HG03103 (cell line): Measurements from ENCODE around the gene DUSP2.

Experiments used
- ATAC-seq: cut with Tn5 transposase; IDR thresholded peaks from one replicate; pipeline ENCODE4 v1.9.1; 2021; ENCODE audit warnings: low read depth; ENCODE audit not compliant: unreplicated experiment

DUSP2 gene

DNA sequence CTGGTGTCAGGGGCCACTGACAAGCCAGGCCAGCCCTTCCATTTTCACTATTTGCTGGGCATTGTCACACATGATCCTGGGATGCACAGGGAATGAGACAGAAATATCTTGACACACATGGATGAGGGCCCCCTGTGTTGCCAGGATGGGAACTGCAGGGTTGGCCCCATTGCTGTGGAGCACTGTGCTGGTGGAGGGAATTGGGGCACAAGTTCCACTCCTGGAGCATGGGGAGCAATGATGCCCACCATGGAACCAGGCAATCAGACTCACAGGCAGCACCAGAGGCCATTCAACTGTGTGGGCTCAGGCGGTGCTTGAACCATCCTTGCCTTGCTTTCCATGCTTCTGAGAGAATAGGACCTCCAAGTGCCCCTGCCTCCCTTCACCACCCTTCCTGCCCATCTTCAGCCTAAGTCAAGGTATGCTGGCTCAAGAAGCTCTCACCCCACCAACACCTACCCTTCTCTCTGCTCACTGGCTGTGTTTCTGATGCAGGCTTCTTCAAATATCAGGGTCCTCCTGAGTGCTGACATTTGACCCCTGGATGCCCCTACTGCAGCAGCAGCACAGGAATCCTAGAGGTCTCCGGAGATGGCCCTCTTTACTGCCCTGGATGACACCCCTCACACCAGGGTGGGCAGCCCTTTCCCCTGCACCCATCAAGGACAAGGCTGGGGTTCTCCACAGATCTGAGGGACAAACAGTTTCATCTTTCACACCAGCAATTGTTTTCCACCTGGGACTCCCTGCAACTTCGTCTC, 39.9 kb downstream of the DUSP2 start:
- no peak for ATAC-seq

DNA sequence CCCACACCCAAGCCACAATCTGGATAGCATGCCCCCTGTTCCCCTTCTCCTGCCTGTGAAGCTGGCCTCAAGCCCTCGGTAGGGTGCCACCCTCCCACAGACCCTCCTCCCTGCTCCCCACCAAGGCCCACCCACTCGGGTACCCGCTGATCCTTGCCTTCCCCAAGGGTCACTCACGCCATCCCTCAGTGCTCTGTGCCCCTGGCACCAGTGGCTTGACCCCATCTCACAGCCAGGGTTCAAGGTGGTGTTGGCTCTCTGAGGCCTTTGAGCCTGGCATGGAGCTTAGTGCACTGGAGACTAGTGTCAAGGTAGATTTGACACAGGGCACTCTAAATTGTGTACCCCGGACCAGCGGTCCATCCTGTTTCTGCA, 40.8 kb downstream of the DUSP2 start:
- no peak for ATAC-seq

GRCh38 chr2:96103761-96104486, 41.3 kb downstream of the DUSP2 start:
- ATAC-seq, result no peak

DNA sequence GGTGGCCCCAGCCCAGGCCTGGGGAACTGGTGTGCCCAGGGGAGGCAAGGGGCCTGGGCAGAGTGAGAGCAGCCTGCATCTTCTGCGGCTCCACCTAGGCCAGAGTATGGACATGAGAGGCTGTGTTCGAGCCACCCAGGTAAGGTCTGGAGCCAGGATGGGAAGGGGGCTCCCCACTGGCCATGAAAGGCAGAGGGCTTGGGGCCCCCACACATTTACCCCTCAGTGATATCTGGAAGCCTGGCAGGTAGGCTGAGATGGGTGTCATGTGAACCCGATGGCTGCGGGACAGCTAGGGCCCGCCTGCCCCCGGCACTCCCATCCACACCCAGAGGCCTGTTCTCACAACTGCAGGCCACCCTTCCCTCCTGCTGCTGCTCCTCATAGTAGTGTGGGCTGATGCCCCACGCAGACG, 42.0 kb downstream of the DUSP2 start:
- no peak for ATAC-seq

- no peak for ATAC-seq
These were observed 42.5 kb downstream of the DUSP2 start for GRCh38 chr2:96102596-96103186.

DNA sequence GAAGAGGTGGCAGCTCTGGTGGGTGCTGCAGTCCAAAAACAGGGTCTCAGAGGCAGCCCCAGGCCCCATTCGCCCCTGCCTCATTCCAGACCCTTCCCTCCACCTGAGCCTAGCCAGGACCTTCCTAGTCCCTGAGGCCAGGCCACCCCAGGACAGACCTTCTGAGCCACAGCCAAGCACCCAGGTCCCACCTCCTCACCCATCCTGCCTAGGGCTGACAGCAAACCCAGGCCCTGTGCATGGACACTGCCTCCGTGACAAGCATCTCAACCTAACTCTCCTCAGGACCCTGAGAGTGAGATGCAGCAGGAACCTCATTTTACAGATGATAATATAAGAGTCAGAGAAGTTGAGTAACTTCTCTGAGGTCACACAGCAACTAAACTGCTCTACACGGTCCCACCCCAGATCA, 44.3 kb downstream of the DUSP2 start:
- no peak for ATAC-seq

DNA sequence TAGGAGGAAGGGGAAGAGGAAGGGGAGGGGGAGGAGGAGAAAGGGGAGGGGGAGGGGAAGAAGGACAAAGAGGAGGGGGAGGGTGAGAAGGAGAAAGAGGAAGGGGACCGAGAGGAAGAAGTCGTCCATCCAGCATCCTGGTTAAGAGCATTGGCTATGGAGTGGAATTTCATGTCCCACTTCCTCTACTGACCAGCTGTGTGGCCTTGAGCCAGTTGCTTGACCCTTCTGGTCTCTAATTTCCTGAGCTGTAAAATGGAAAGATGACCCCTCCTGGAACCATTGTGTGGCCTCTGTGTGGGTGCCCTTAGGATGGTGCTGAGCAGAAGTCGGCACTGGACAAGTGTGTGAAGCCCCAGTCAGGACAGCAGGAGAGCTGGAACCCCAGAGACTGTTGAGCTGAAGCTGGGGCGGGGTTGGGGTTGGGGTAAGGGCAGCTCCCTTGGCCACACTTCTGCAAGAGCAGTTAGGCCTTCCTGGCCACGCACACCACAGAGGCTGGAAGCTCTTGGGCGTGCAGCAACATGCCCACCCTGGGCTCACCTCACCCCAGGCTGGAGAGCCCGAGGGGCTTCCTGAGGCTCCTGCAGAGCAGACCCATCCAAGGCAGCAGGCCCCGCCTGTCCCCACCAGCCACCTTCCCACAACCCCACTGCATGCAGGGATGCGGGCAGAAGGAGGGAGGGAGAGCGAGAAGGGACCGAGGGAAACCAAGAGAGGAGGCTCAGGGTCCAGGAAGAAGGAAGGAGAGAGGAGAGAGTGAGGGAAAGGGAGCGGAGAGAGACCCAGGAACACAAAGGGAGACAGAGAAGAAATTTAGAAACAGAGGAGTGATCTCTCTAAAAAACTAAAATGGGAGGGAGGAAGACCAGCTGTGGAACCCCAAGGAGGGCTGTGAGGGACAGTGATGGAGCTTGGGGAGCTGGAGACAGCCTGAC, 45.1 kb downstream of the DUSP2 start:
- ATAC-seq, result no peak

GRCh38 chr2:96098900-96099590, 46.2 kb downstream of the DUSP2 start:
- no peak for ATAC-seq

DNA sequence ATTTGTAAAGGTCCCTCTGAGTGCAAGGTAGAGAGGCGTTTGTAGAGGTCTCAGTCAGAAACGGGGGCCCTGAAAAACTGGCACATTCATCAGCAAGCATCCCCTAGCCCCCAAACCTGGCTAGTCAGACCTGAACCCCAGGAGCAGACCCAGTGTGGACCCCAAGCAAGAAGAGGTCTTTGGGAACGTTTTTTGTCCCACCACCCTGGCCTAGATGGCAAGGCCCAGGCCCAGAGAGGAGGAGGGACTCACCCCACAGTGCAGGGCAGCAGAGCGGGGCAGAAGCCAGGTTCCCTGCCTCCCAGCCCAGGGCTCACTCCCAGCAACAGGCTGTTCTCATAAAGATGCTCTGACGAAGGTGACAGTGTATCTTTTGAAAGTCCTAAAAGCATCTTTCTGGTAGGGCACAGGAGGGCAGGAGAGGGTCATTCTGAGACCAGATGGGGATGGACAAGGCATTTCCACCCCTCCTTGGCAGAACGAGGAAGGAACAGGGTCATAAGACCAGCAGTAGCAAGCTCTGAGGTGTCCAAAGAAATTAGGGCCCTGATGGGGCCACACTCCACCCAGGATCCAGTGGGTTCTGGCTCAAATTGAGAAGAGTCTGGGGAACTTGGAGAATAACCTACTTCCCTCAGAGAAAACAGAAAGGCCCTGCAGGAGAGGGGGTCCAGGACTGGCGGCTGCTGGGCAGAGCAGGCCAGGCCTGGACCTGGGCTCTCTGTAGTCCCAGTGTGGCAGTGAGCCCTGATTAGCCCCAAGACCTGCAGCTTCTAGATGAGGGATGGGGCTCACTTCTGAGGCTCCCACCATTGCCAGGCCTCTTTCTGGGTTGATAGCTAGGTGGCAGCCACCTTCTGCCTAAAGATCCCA, 47.1 kb downstream of the DUSP2 start:
- ATAC-seq, result no peak

GRCh38 chr2:96097441-96097840, 47.8 kb downstream of the DUSP2 start:
- no peak for ATAC-seq

- ATAC-seq, result no peak
These were observed 50.1 kb downstream of the DUSP2 start for GRCh38 chr2:96095116-96095636.

DNA sequence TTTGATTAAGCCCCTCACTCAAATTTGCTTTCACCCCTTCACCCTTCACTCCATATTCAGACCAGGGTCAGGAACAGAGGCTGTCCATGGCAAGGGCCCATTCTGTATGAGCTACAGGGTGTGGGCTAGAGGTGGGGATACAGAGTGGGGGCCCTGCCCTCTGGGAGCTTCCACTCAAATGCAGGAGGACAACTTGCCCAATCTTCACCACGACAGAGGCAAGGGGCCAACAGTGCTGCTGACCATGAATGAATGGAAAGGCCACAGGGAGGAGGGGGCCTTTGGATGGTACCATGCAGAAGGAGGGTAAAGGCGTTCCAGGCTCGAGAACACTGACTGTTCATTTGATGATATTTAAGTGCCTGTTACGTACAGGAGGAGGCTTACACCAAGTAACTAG, 51.7 kb downstream of the DUSP2 start:
- no peak for ATAC-seq
